PFSK-1 (cell line): ENCODE data around the gene SLC35F1. TPM values are rescaled to one million over a fixed set of nuclear protein-coding genes. Genes with fewer than 3 reads are reported as not detected.
A peak's percentile ranks its signal among the peaks of the same experiment; 100 is the strongest.

Source experiments
- FOXP2 ChIP-seq: optimal IDR thresholded peaks from 2 replicates; pipeline ENCODE3; 2011; ENCODE audit warnings: borderline replicate concordance, control low read depth, inconsistent platforms; ENCODE audit not compliant: insufficient read depth; ENCODE audit errors: extremely low read length, extremely low read depth
- POLR2AphosphoS5 ChIP-seq: IDR thresholded peaks from 2 replicates; pipeline ENCODE4 v1.6.1; 2012; ENCODE audit warnings: low read depth, mild to moderate bottlenecking, control low read depth, low read length, moderate library complexity
- SIN3A ChIP-seq: IDR thresholded peaks from 2 replicates; pipeline ENCODE4 v1.6.1; 2012; ENCODE audit warnings: mild to moderate bottlenecking, low read length, moderate library complexity, borderline replicate concordance; ENCODE audit not compliant: insufficient read depth
- TAF1 ChIP-seq: IDR thresholded peaks from 2 replicates; pipeline ENCODE4 v1.6.1; 2012; ENCODE audit warnings: low read length, control low read depth, borderline replicate concordance; ENCODE audit not compliant: insufficient read depth
- polyA plus RNA-seq: library from polyadenylated mRNA; unstranded; fragments of >200 nt; gene quantifications from one replicate; pipeline ENCODE4 v1.2.1, GENCODE V29; 2012; ENCODE audit warnings: low read depth, missing spikeins; ENCODE audit not compliant: insufficient read length
- TF ChIP-seq, protein P1 (sequence below), 2 experiments: IDR thresholded peaks; 2 replicates each; pipeline versions ENCODE4 v1.6.1 to v1.8.0; 2011 to 2012; ENCODE audit warnings: low read depth in 2 of 2, low read length in 2 of 2, control low read depth in 1 of 2, inconsistent platforms in 1 of 2, mild to moderate bottlenecking in 1 of 2, moderate library complexity in 1 of 2; ENCODE audit not compliant: insufficient read depth in 1 of 2

SLC35F1 gene
- polyA plus RNA-seq: not detected

DNA sequence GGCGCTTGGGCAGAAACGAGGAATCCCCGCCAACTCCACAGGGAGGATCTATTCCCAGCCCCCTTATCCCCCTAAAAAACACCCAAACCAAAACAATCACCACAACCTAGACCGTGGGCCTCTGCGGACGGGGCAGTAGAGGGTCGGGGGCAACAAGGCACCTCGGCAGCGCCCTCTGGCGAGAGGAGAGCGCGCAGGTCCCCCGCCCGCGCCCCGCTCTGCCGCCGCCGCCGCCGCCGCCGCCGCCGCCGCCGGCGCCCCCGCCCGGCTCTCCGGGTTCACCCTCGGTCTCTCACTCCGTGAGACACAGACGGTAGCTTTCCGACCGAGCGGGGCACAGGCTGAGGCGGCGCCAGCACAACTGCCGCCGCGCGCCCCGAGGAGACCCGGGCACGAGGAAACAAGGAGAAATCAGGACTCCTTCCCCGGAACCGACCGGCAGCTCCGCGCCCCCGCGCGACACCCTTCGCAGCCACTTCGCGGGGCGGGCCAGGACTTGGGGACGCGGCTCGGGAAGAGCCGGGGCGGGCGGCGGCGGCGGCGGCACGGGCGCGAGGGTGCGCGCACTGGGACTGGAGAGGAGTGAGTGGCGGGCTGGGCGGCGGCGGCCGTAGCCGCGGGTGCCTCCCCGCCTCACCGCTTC is at the start of gene SLC35F1:
Gene SLC35F1 (plus strand): TSS at position 307 of the 643 bp plus-strand sequence.
- peak; percentile 25 for TF ChIP-seq FOXP2
- TF ChIP-seq, protein P1, sequence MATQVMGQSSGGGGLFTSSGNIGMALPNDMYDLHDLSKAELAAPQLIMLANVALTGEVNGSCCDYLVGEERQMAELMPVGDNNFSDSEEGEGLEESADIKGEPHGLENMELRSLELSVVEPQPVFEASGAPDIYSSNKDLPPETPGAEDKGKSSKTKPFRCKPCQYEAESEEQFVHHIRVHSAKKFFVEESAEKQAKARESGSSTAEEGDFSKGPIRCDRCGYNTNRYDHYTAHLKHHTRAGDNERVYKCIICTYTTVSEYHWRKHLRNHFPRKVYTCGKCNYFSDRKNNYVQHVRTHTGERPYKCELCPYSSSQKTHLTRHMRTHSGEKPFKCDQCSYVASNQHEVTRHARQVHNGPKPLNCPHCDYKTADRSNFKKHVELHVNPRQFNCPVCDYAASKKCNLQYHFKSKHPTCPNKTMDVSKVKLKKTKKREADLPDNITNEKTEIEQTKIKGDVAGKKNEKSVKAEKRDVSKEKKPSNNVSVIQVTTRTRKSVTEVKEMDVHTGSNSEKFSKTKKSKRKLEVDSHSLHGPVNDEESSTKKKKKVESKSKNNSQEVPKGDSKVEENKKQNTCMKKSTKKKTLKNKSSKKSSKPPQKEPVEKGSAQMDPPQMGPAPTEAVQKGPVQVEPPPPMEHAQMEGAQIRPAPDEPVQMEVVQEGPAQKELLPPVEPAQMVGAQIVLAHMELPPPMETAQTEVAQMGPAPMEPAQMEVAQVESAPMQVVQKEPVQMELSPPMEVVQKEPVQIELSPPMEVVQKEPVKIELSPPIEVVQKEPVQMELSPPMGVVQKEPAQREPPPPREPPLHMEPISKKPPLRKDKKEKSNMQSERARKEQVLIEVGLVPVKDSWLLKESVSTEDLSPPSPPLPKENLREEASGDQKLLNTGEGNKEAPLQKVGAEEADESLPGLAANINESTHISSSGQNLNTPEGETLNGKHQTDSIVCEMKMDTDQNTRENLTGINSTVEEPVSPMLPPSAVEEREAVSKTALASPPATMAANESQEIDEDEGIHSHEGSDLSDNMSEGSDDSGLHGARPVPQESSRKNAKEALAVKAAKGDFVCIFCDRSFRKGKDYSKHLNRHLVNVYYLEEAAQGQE (IDR thresholded peaks at IDR 0.05; ENCODE audit: insufficient read depth in 1 of 2, low read depth in 2 of 2, low read length in 2 of 2): no peak; a peak in 1 of 4 replicates

DNA sequence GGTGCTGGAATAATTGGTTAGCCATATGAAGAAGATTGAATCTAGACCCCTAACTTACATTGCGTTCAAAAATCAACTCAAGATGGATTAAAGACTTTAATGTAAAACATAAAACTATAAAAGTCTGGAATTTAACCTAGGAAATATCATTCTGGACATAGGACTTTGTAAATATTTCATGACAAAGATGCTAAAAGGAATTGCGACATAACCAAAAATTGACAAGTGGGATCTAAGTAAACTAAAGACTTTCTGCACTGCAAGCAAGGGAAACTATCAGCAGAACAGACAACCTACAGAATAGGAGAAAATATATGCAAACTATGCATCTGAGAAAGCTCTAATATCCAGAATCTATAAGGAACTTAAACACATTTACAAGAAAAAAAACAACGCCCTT is 45.5 kb upstream of the SLC35F1 start:
- TF ChIP-seq TAF1 (no peak), POLR2AphosphoS5 (no peak), FOXP2 (no peak), SIN3A (no peak)
- TF ChIP-seq, protein P1 (IDR thresholded peaks at IDR 0.05; ENCODE audit: insufficient read depth in 1 of 2, low read depth in 2 of 2, low read length in 2 of 2): no peak

DNA sequence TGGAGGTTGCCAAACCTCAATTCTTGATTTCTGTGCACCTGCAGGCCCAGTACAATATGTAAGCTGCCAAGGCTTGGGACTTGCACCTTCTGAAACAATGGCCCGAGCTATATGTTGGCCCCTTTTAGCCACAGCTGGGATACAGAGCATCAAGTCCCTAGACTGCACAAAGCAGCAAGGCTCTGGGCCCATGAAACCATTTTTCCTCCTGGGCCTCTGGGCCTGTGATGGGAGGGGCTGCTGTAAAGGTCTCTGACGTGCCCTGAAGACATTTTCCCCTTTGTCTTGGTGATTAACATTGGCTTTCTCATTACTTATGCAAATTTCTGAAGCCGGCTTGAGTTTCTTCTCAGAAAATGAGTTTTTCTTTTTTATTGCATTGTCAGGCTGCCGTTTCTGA is 40.5 kb upstream of the SLC35F1 start:
- TF ChIP-seq TAF1: no peak
- TF ChIP-seq POLR2AphosphoS5: no peak
- TF ChIP-seq FOXP2: no peak
- TF ChIP-seq, protein P1 (IDR thresholded peaks at IDR 0.05; ENCODE audit: insufficient read depth in 1 of 2, low read depth in 2 of 2, low read length in 2 of 2): no peak
- TF ChIP-seq SIN3A: no peak

DNA sequence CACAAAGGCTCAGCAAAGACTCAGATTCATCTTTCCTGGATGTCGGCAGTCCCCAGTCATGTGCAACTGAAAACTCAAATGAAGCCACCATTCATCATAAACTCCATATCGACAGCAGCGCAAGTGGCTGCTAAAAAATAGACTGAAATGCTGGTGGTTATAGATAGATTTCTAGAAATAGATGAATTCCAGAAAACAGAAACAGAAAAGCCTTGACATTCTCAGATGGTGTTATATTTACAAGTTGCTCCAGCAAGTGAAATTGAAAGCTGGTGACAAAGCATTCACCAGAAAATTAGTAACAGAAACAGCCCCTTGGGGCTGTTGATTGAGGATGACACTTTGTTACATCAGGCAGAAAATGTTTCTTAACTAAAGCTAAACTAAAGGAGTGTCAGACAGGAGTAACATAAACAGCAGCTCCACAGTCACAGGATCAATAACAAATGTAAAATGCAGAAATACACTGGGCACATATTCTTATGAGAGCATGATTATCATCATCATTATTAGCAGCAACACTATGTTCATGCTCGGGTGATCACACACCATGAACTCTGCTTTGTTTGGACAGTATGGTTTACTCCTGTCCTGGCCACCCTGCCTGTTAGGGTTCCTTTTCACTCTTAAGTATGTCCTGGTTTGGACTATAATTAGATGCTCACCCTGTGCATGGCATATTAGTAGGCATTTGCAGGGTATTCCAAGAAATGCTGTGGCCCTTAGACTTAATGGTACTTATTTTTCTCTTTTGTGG is 36.4 kb upstream of the SLC35F1 start:
- TF ChIP-seq, protein P1 (IDR thresholded peaks at IDR 0.05; ENCODE audit: insufficient read depth in 1 of 2, low read depth in 2 of 2, low read length in 2 of 2): no peak
- TF ChIP-seq FOXP2 (no peak), POLR2AphosphoS5 (no peak), TAF1 (no peak), SIN3A (no peak)
